Liver (tissue), 9 donors: ENCODE data around the gene PFN4. TPM values are rescaled to one million over a fixed set of nuclear protein-coding genes. Genes with fewer than 3 reads are reported as not detected.

ENCODE experiments used
- DNase-seq: peaks from one replicate; pipeline ENCODE4 v3.0.0-alpha.2; 2017; ENCODE audit warnings: low spot score
- H3K27ac ChIP-seq, 2 donors: one replicate each; pipeline ENCODE4 v1.7.0; 2013; ENCODE audit warnings: inconsistent platforms in 2 of 2, low read length in 2 of 2, control low read depth in 1 of 2, low read depth in 1 of 2, mild to moderate bottlenecking in 1 of 2
- H3K27me3 ChIP-seq, 4 donors: one replicate each; pipeline versions ENCODE4 v1.6.1 to v1.7.0; 2013; ENCODE audit warnings: low read length in 3 of 4, inconsistent platforms in 1 of 4, mild to moderate bottlenecking in 1 of 4, moderate library complexity in 1 of 4; ENCODE audit not compliant: control insufficient read depth in 4 of 4, insufficient read depth in 4 of 4
- H3K36me3 ChIP-seq, 4 donors: one replicate each; pipeline versions ENCODE4 v1.6.1 to v1.7.0; 2013; ENCODE audit warnings: low read length in 3 of 4, mild to moderate bottlenecking in 3 of 4, low read depth in 1 of 4, moderate library complexity in 1 of 4; ENCODE audit not compliant: control insufficient read depth in 4 of 4, insufficient read depth in 3 of 4
- H3K4me1 ChIP-seq, 4 donors: one replicate each; pipeline versions ENCODE4 v1.6.1 to v1.7.0; 2013; ENCODE audit warnings: low read length in 3 of 4, mild to moderate bottlenecking in 3 of 4, moderate library complexity in 1 of 4; ENCODE audit not compliant: control insufficient read depth in 4 of 4, insufficient read depth in 4 of 4
- H3K4me3 ChIP-seq, 3 donors: one replicate each; pipeline versions ENCODE4 v1.6.1 to v1.7.0; 2013; ENCODE audit warnings: low read length in 3 of 3, control low read depth in 1 of 3, low read depth in 1 of 3, mild to moderate bottlenecking in 1 of 3
- H3K9ac ChIP-seq, 2 donors: one replicate each; pipeline ENCODE4 v1.7.0; 2013; ENCODE audit warnings: low read length in 2 of 2, mild to moderate bottlenecking in 2 of 2, moderate library complexity in 2 of 2, control low read depth in 1 of 2, low read depth in 1 of 2
- H3K9me3 ChIP-seq, 4 donors: one replicate each; pipeline versions ENCODE4 v1.6.1 to v1.7.0; 2013; ENCODE audit warnings: low read length in 3 of 4; ENCODE audit not compliant: control insufficient read depth in 4 of 4
- EGR1 ChIP-seq, 2 donors: IDR thresholded peaks; 2 replicates each; pipeline ENCODE4 v1.6.1; 2016 to 2018; ENCODE audit warnings: antibody characterized with exemption in 2 of 2, low read depth in 2 of 2
- FOXA1 ChIP-seq: IDR thresholded peaks from 2 replicates; pipeline ENCODE4 v1.6.1; 2016; ENCODE audit warnings: antibody characterized with exemption
- FOXA2 ChIP-seq: IDR thresholded peaks from 2 replicates; pipeline ENCODE4 v1.6.1; 2016; ENCODE audit warnings: antibody characterized with exemption
- GABPA ChIP-seq, 2 donors: IDR thresholded peaks in 1 of 2; conservative IDR thresholded peaks in 1 of 2; 2 replicates each; pipeline ENCODE4 v1.6.1; 2016; ENCODE audit warnings: antibody characterized with exemption in 2 of 2, mild to moderate bottlenecking in 1 of 2, moderate library complexity in 1 of 2
- HNF4A ChIP-seq, 2 donors: conservative IDR thresholded peaks; 2 replicates each; pipeline ENCODE4 v1.6.1; 2016; ENCODE audit warnings: antibody characterized with exemption in 2 of 2, mild to moderate bottlenecking in 2 of 2
- HNF4G ChIP-seq: IDR thresholded peaks from 2 replicates; pipeline ENCODE4 v1.6.1; 2016; ENCODE audit warnings: antibody characterized with exemption
- JUND ChIP-seq, 2 donors: IDR thresholded peaks; 2 replicates each; pipeline ENCODE4 v1.6.1; 2016; ENCODE audit warnings: antibody characterized with exemption in 2 of 2
- MAX ChIP-seq: IDR thresholded peaks from 2 replicates; pipeline ENCODE4 v1.6.1; 2016; ENCODE audit warnings: antibody characterized with exemption
- NR2F2 ChIP-seq: IDR thresholded peaks from 2 replicates; pipeline ENCODE4 v1.6.1; 2016; ENCODE audit warnings: antibody characterized with exemption
- RAD21 ChIP-seq, 2 donors: IDR thresholded peaks; 2 replicates each; pipeline ENCODE4 v1.6.1; 2016; ENCODE audit warnings: antibody characterized with exemption in 2 of 2, mild to moderate bottlenecking in 2 of 2
- RXRA ChIP-seq, 2 donors: IDR thresholded peaks; 2 replicates each; pipeline ENCODE4 v1.6.1; 2017 to 2018; ENCODE audit warnings: antibody characterized with exemption in 2 of 2, mild to moderate bottlenecking in 1 of 2
- SP1 ChIP-seq: IDR thresholded peaks from 2 replicates; pipeline ENCODE4 v1.6.1; 2018; ENCODE audit warnings: antibody characterized with exemption, mild to moderate bottlenecking
- TAF1 ChIP-seq: conservative IDR thresholded peaks from 2 replicates; pipeline ENCODE4 v1.6.1; 2016; ENCODE audit warnings: antibody characterized with exemption, mild to moderate bottlenecking
- YY1 ChIP-seq: IDR thresholded peaks from 2 replicates; pipeline ENCODE4 v1.6.1; 2016; ENCODE audit warnings: antibody characterized with exemption, mild to moderate bottlenecking
- WGBS: extraction: QIAGEN DNeasy Blood & Tissue Kit; methylation state at CpG from one replicate; pipeline ENCODE4 v1.1.7; 2013; 5-methylcytosine and 5-hydroxymethylcytosine counted together
- polyA plus RNA-seq, 2 donors: library from polyadenylated mRNA; stranded (reverse) in 1 of 2; unstranded in 1 of 2; fragments of 200-250 nt in 1 of 2; fragments of >200 nt in 1 of 2; fragmentation: Nextera tagmentation in 1 of 2; extraction: Ambion mirVana in 1 of 2; gene quantifications; one replicate each; pipeline versions ENCODE4 v1.2.1 to v1.2.3, GENCODE V29; 2013 to 2015
- total RNA-seq, 2 donors: library from RNA; depleted of rRNA; stranded (reverse); fragments of >200 nt; gene quantifications; one replicate each; pipeline ENCODE4 v1.2.3, GENCODE V29; 2014
- TF ChIP-seq, protein P1 (sequence below): fragments of 150-350 bp; IDR thresholded peaks from 2 replicates; pipeline ENCODE4 v1.5.1; 2017; ENCODE audit warnings: improper control_type of control experiment, low read depth, low read length; ENCODE audit not compliant: missing input control
- TF ChIP-seq, protein P2 (sequence below): IDR thresholded peaks from 2 replicates; pipeline ENCODE4 v1.6.1; 2016; ENCODE audit warnings: antibody characterized with exemption
- TF ChIP-seq, protein P3 (sequence below): IDR thresholded peaks from 2 replicates; pipeline ENCODE4 v1.6.1; 2016; ENCODE audit warnings: antibody characterized with exemption, mild to moderate bottlenecking
- TF ChIP-seq, protein P4 (sequence below): IDR thresholded peaks from 2 replicates; pipeline ENCODE4 v1.6.1; 2016; ENCODE audit warnings: antibody characterized with exemption
- donor health status: healthy.
- donor health status: healthy.
- donor health status: healthy.
- donor health status: healthy.
- donor health status: healthy.

PFN4 gene
- total RNA-seq (under 1 TPM in 1 of 2 donors, not detected in 1; 0.51 TPM), polyA plus RNA-seq (under 1 TPM; 0.12 to 0.40 TPM)

DNA sequence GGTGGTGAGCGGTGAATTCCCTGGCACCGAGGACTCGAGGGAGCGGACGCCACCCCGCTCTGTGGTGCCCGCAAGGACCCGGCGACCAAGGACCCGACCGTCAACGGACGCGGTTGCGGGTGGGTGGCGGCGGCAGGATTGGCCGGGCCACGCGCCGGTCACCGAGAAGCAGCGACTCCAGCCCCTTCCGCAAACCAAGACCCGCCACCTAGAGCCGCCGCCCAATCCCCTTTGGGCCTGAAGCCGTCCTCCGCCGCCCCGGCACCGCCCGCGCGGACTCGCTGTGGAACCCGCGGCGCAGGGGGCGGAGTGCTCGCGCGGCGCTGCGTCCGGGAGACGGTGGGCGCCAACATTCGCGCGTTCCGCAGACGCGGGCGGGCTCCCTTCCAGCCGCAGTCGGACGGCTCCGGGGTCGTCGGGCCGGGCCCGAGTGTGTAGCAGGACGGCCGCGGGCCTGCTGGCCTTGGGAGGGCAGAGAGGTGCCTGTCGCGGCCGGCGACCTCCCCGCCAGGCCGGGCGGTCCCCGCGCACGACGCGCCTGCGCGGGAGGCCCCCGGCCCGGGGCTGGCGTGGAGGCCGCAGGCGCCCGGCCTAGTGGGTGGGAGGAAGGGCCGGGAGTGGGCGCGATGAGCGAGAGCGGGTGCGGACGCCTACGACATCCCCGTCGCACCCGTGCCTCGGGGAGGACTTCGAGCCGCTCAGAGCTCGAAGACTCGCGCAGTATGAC lies at the start of gene PFN4, which contains the start of gene FAM228B:
PFN4 (minus strand) TSS at position 140 of the 727 bp plus-strand sequence. CDS start 799 bp downstream, outside the sequence.
FAM228B (plus strand) TSS at position 275 of the 727 bp plus-strand sequence. CDS start 893 bp downstream, outside the sequence.
- Histone ChIP-seq H3K4me1 (peaks cover 0 to 11% (median 6%) of the 10 kb centered on the region in 4 donors), H3K27me3 (no peaks in the 10 kb centered on the region), H3K4me3 (peak within 1 kb of the TSS; percentile 74 to 79 (median 75)), H3K9ac (peak within 1 kb of the TSS; percentile 79 to 84), H3K9me3 (no peaks in the 10 kb centered on the region), H3K36me3 (no peaks in the 10 kb centered on the region), H3K27ac (peak within 1 kb of the TSS; percentile 74 to 83)
- DNase-seq, result peak; percentile 80
- no peak for TF ChIP-seq RXRA (IDR thresholded peaks at IDR 0.05)
- TF ChIP-seq, protein P1, sequence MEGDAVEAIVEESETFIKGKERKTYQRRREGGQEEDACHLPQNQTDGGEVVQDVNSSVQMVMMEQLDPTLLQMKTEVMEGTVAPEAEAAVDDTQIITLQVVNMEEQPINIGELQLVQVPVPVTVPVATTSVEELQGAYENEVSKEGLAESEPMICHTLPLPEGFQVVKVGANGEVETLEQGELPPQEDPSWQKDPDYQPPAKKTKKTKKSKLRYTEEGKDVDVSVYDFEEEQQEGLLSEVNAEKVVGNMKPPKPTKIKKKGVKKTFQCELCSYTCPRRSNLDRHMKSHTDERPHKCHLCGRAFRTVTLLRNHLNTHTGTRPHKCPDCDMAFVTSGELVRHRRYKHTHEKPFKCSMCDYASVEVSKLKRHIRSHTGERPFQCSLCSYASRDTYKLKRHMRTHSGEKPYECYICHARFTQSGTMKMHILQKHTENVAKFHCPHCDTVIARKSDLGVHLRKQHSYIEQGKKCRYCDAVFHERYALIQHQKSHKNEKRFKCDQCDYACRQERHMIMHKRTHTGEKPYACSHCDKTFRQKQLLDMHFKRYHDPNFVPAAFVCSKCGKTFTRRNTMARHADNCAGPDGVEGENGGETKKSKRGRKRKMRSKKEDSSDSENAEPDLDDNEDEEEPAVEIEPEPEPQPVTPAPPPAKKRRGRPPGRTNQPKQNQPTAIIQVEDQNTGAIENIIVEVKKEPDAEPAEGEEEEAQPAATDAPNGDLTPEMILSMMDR, result no peak
- TF ChIP-seq FOXA2, result no peak
- TF ChIP-seq, protein P2, sequence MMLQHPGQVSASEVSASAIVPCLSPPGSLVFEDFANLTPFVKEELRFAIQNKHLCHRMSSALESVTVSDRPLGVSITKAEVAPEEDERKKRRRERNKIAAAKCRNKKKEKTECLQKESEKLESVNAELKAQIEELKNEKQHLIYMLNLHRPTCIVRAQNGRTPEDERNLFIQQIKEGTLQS, result no peak
- TF ChIP-seq TAF1, result no peak
- no peak for TF ChIP-seq HNF4G
- no peak for TF ChIP-seq MAX
- no peak for TF ChIP-seq HNF4A (conservative IDR thresholded peaks at IDR 0.05)
- no peak for TF ChIP-seq JUND (IDR thresholded peaks at IDR 0.05)
- TF ChIP-seq YY1, result no peak
- no peak for TF ChIP-seq FOXA1
- TF ChIP-seq, protein P3, sequence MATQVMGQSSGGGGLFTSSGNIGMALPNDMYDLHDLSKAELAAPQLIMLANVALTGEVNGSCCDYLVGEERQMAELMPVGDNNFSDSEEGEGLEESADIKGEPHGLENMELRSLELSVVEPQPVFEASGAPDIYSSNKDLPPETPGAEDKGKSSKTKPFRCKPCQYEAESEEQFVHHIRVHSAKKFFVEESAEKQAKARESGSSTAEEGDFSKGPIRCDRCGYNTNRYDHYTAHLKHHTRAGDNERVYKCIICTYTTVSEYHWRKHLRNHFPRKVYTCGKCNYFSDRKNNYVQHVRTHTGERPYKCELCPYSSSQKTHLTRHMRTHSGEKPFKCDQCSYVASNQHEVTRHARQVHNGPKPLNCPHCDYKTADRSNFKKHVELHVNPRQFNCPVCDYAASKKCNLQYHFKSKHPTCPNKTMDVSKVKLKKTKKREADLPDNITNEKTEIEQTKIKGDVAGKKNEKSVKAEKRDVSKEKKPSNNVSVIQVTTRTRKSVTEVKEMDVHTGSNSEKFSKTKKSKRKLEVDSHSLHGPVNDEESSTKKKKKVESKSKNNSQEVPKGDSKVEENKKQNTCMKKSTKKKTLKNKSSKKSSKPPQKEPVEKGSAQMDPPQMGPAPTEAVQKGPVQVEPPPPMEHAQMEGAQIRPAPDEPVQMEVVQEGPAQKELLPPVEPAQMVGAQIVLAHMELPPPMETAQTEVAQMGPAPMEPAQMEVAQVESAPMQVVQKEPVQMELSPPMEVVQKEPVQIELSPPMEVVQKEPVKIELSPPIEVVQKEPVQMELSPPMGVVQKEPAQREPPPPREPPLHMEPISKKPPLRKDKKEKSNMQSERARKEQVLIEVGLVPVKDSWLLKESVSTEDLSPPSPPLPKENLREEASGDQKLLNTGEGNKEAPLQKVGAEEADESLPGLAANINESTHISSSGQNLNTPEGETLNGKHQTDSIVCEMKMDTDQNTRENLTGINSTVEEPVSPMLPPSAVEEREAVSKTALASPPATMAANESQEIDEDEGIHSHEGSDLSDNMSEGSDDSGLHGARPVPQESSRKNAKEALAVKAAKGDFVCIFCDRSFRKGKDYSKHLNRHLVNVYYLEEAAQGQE, result no peak
- TF ChIP-seq, protein P4, sequence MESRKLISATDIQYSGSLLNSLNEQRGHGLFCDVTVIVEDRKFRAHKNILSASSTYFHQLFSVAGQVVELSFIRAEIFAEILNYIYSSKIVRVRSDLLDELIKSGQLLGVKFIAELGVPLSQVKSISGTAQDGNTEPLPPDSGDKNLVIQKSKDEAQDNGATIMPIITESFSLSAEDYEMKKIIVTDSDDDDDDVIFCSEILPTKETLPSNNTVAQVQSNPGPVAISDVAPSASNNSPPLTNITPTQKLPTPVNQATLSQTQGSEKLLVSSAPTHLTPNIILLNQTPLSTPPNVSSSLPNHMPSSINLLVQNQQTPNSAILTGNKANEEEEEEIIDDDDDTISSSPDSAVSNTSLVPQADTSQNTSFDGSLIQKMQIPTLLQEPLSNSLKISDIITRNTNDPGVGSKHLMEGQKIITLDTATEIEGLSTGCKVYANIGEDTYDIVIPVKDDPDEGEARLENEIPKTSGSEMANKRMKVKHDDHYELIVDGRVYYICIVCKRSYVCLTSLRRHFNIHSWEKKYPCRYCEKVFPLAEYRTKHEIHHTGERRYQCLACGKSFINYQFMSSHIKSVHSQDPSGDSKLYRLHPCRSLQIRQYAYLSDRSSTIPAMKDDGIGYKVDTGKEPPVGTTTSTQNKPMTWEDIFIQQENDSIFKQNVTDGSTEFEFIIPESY, result no peak
- TF ChIP-seq SP1, result no peak
- no peak for TF ChIP-seq EGR1 (IDR thresholded peaks at IDR 0.05; ENCODE audit: low read depth in 2 of 2)
- TF ChIP-seq RAD21 (IDR thresholded peaks at IDR 0.05), result no peak
- TF ChIP-seq GABPA (IDR thresholded peaks at IDR 0.05 in 1 of 2, conservative IDR thresholded peaks at IDR 0.05 in 1 of 2), result no peak
- no peak for TF ChIP-seq NR2F2
- WGBS, result 1% methylated on average over 103 of the region's 103 CpGs
